IMR-90 (cell line): Measurements from ENCODE around the gene CUX1. TPM values are rescaled to one million over a fixed set of nuclear protein-coding genes. Genes with fewer than 3 reads are reported as not detected.

Experiments used
- ATAC-seq: fragments of 200-7000 bp; cut with Tn5 transposase; 2 replicates; pipeline ENCODE4 v1.9.1; 2020; ENCODE audit warnings: low read depth, mild to moderate bottlenecking, moderate library complexity
- BruUV-seq: library from RNA; stranded (reverse); fragments of 400-500 nt; replicated peaks from 2 replicates; lab custom pipeline; 2021; lab: Mats Ljungman, UMichigan
- CTCF ChIA-PET: fragments of 300-600 bp; formaldehyde crosslinking; extraction: SDS; loops from one replicate; lab custom pipeline; 2021; ENCODE audit warnings: antibody characterized with exemption; lab: Yijun Ruan, JAX
- POLR2A ChIA-PET: fragments of 300-600 bp; sonication (Branson Sonifier 250); formaldehyde crosslinking; loops from one replicate; lab custom pipeline; 2022; ENCODE audit warnings: antibody characterized with exemption; ENCODE audit not compliant: unreplicated experiment; lab: Charles Lee
- DNase-seq: peaks from one replicate; pipeline ENCODE4 v3.0.0; 2013
- H2AFZ ChIP-seq: replicated peaks from 2 replicates; pipeline ENCODE3; 2013; ENCODE audit warnings: low read length, mild to moderate bottlenecking; ENCODE audit not compliant: poor library complexity
- H2AK5ac ChIP-seq: 2 replicates; pipeline ENCODE4 v1.6.1; 2013; ENCODE audit warnings: low read depth, low read length, inconsistent platforms
- H2AK9ac ChIP-seq: replicated peaks from 2 replicates; pipeline ENCODE3; 2013; ENCODE audit warnings: mild to moderate bottlenecking, low read depth, low read length, moderate library complexity; ENCODE audit not compliant: poor library complexity
- H2BK120ac ChIP-seq: 2 replicates; pipeline ENCODE4 v1.6.1; 2013; ENCODE audit warnings: low read depth, low read length, inconsistent platforms
- H2BK15ac ChIP-seq: 3 replicates; pipeline ENCODE4 v1.6.1; 2013; ENCODE audit warnings: low read depth, low read length, inconsistent platforms
- H2BK20ac ChIP-seq: 2 replicates; pipeline ENCODE4 v1.6.1; 2013; ENCODE audit warnings: low read depth, mild to moderate bottlenecking, inconsistent platforms, low read length, moderate library complexity
- H2BK5ac ChIP-seq: 2 replicates; pipeline ENCODE4 v1.6.1; 2013; ENCODE audit warnings: mild to moderate bottlenecking, low read depth, low read length, inconsistent platforms; ENCODE audit not compliant: poor library complexity, severe bottlenecking
- H3K14ac ChIP-seq: replicated peaks from 2 replicates; pipeline ENCODE4 v1.6.1; 2013; ENCODE audit warnings: low read depth, low read length, inconsistent platforms
- H3K18ac ChIP-seq: 2 replicates; pipeline ENCODE4 v1.6.1; 2013; ENCODE audit warnings: low read depth, low read length, control low read depth
- H3K23ac ChIP-seq: 2 replicates; pipeline ENCODE4 v1.6.1; 2013; ENCODE audit warnings: low read depth, low read length, inconsistent platforms
- H3K27ac ChIP-seq: 2 replicates; pipeline ENCODE4 v1.5.1; 2013; ENCODE audit warnings: mild to moderate bottlenecking, control low read depth, low read length; ENCODE audit not compliant: insufficient read depth
- H3K27me3 ChIP-seq: 2 replicates; pipeline ENCODE4 v1.6.1; 2013; ENCODE audit warnings: low read length; ENCODE audit not compliant: control insufficient read depth, insufficient read depth
- H3K36me3 ChIP-seq: 2 replicates; pipeline ENCODE4 v1.6.1; 2013; ENCODE audit warnings: low read length, mixed read lengths; ENCODE audit not compliant: control insufficient read depth, insufficient read depth
- H3K4ac ChIP-seq: 2 replicates; pipeline ENCODE4 v1.6.1; 2013; ENCODE audit warnings: low read depth, low read length, inconsistent platforms
- H3K4me1 ChIP-seq: 2 replicates; pipeline ENCODE4 v1.6.1; 2013; ENCODE audit warnings: low read length, mixed read lengths; ENCODE audit not compliant: control insufficient read depth, insufficient read depth
- H3K4me2 ChIP-seq: 2 replicates; pipeline ENCODE4 v1.6.1; 2013; ENCODE audit warnings: low read depth, mild to moderate bottlenecking, control low read depth, low read length, moderate library complexity
- H3K4me3 ChIP-seq: 2 replicates; pipeline ENCODE4 v1.5.1; 2013; ENCODE audit warnings: low read depth, mild to moderate bottlenecking, control low read depth, low read length, moderate library complexity; ENCODE audit not compliant: insufficient read depth
- H3K56ac ChIP-seq: 2 replicates; pipeline ENCODE4 v1.6.1; 2013; ENCODE audit warnings: low read length, inconsistent platforms; ENCODE audit not compliant: insufficient read depth; ENCODE audit errors: extremely low read depth
- H3K79me1 ChIP-seq, 2 experiments: 2 replicates each; pipeline ENCODE4 v1.6.1; 2013; ENCODE audit warnings: low read length in 2 of 2, inconsistent platforms in 1 of 2, low read depth in 1 of 2
- H3K9ac ChIP-seq: 2 replicates; pipeline ENCODE4 v1.6.1; 2013; ENCODE audit warnings: low read depth, low read length, control low read depth
- H3K9me1 ChIP-seq: 2 replicates; pipeline ENCODE4 v1.6.1; 2013; ENCODE audit warnings: low read length, inconsistent platforms; ENCODE audit not compliant: insufficient read depth
- H3K9me3 ChIP-seq: 2 replicates; pipeline ENCODE4 v1.6.1; 2013; ENCODE audit warnings: low read length; ENCODE audit not compliant: control insufficient read depth, insufficient read depth
- H4K20me1 ChIP-seq: 2 replicates; pipeline ENCODE4 v1.6.1; 2013; ENCODE audit warnings: low read length, inconsistent platforms; ENCODE audit not compliant: insufficient read depth
- H4K5ac ChIP-seq: 2 replicates; pipeline ENCODE4 v1.6.1; 2013; ENCODE audit warnings: mild to moderate bottlenecking, low read depth, low read length, control low read depth
- H4K8ac ChIP-seq, 2 experiments: 2 replicates each; pipeline ENCODE4 v1.6.1; 2013; ENCODE audit warnings: low read depth in 2 of 2, low read length in 2 of 2, control low read depth in 1 of 2, inconsistent platforms in 1 of 2
- H4K91ac ChIP-seq: 2 replicates; pipeline ENCODE4 v1.6.1; 2013; ENCODE audit warnings: low read depth, low read length, inconsistent platforms; ENCODE audit not compliant: insufficient read depth
- CEBPB ChIP-seq: IDR thresholded peaks from 2 replicates; pipeline ENCODE4 v1.6.1; 2012; ENCODE audit warnings: low read depth, low read length, improper control_type of control experiment
- ELK1 ChIP-seq: fragments of 150-350 bp; IDR thresholded peaks from 2 replicates; pipeline ENCODE4 v1.6.1; 2016; ENCODE audit warnings: low read depth, mild to moderate bottlenecking, low read length, moderate library complexity, borderline replicate concordance
- FOS ChIP-seq: fragments of 150-350 bp; IDR thresholded peaks from 2 replicates; pipeline ENCODE4 v1.6.1; 2016; ENCODE audit warnings: low read depth, low read length
- MAZ ChIP-seq: IDR thresholded peaks from 2 replicates; pipeline ENCODE4 v1.6.1; 2012; ENCODE audit warnings: low read depth, mild to moderate bottlenecking, low read length, improper control_type of control experiment, moderate library complexity, borderline replicate concordance
- NFE2L2 ChIP-seq: fragments of 150-350 bp; IDR thresholded peaks from 2 replicates; pipeline ENCODE4 v1.6.1; 2016; ENCODE audit warnings: low read depth, mild to moderate bottlenecking, low read length
- POLR2A ChIP-seq: IDR thresholded peaks from 2 replicates; pipeline ENCODE4 v1.6.1; 2012; ENCODE audit warnings: mild to moderate bottlenecking, low read depth, low read length
- RAD21 ChIP-seq: IDR thresholded peaks from 2 replicates; pipeline ENCODE4 v1.6.1; 2012; ENCODE audit warnings: low read length, improper control_type of control experiment
- SMC3 ChIP-seq: fragments of 150-350 bp; IDR thresholded peaks from 2 replicates; pipeline ENCODE4 v1.6.1; 2016; ENCODE audit warnings: low read depth, mild to moderate bottlenecking, antibody characterized with exemption, low read length, moderate library complexity
- USF2 ChIP-seq: fragments of 150-350 bp; IDR thresholded peaks from 2 replicates; pipeline ENCODE4 v1.6.1; 2017; ENCODE audit warnings: mild to moderate bottlenecking, antibody characterized with exemption, low read length, low read depth
- WGBS, 2 experiments: methylation state at CpG; one replicate each; pipeline versions ENCODE4 v1.1.5 to v1.1.7; 2013; ENCODE audit warnings: missing lambda C conversion rate in 2 of 2; ENCODE audit not compliant: insufficient read length in 1 of 2; ENCODE audit errors: extremely low coverage in 2 of 2; 5-methylcytosine and 5-hydroxymethylcytosine counted together
- dilution Hi-C: fragments of 300-500 bp; cut with HindIII; formaldehyde crosslinking; loops from one replicate; pipeline ENCODE4 v1.14.3; 2018; ENCODE audit warnings: low sequenced_read_pairs; ENCODE audit not compliant: unreplicated experiment
- in situ Hi-C: fragments of 300-500 bp; cut with MboI; formaldehyde crosslinking; loops from 3 replicates; pipeline ENCODE4 v1.14.3; 2019; ENCODE audit warnings: low sequenced_read_pairs, inconsistent platforms, mixed read lengths
- intact Hi-C: fragments of 100-400 bp; cut with micrococcal nuclease; formaldehyde crosslinking; loops from 2 replicates; pipeline ENCODE4 v1.10.0; 2022
- polyA plus RNA-seq, 3 experiments: library from polyadenylated mRNA; depleted of rRNA; stranded (reverse); fragments of >200 nt; gene quantifications; 2 replicates each; pipeline ENCODE4 v1.2.3, GENCODE V29; 2012; ENCODE audit warnings: low replicate concordance in 1 of 3
- total RNA-seq: library from RNA; depleted of rRNA; stranded (reverse); fragments of >200 nt; gene quantifications from 2 replicates; pipeline ENCODE4 v1.2.3, GENCODE V29; 2012

The CUX1 gene
- total and polyA plus RNA-seq, 2 of the 4 experiments (the other 2 are of a cell fraction), result 19.7 to 46.4 TPM

- Histone ChIP-seq H2AK9ac (no peak overlapping the region), H2BK120ac (peak overlapping the region; percentile 73), H2BK15ac (no peak overlapping the region), H2AFZ (peak overlapping the region; percentile 80), H2AK5ac (peak overlapping the region; percentile 54; the same call in 1 of the 2 replicates), H3K4me3 (no peak overlapping the region), H4K91ac (peak overlapping the region; percentile 25; the same call in 1 of the 2 replicates), H3K27ac (0 out of 2 replicates have a peak overlapping the region, but pooled peaks have one; percentile 28), H3K4me1 (peaks cover 15% of the 10 kb centered on the region), H3K56ac (no peak overlapping the region; the same call in 1 of the 2 replicates), H2BK5ac (peak overlapping the region; percentile 80), H4K20me1 (peaks cover 5% of the 10 kb centered on the region; the same call in 1 of the 2 replicates), H3K27me3 (no peaks in the 10 kb centered on the region), H3K9me3 (no peaks in the 10 kb centered on the region), H3K23ac (peak overlapping the region; percentile 2; the same call in 1 of the 2 replicates), H2BK20ac (peak overlapping the region; percentile 28), H3K4ac (peak overlapping the region; percentile 72), H3K18ac (peak overlapping the region; percentile 16; the same call in 1 of the 2 replicates), H4K8ac (peak overlapping the region in 1 of 2 experiments; percentile 54; a peak in 1 of 4 replicates), H3K79me1 (peaks cover 7 to 32% of the 10 kb centered on the region in 2 experiments; a peak in 3 of 4 replicates), H3K9me1 (peaks cover 16% of the 10 kb centered on the region), H4K5ac (no peak overlapping the region; the same call in 1 of the 2 replicates), H3K36me3 (peaks cover 5% of the 10 kb centered on the region; the same call in 1 of the 2 replicates), H3K9ac (no peak overlapping the region), H3K4me2 (peak overlapping the region; percentile 72), H3K14ac (0 out of 2 replicates have a peak overlapping the region, but pooled peaks have one; percentile 3)
- no TSS peak for BruUV-seq
- ATAC-seq (peak; percentile 93), DNase-seq (peak; percentile 75)
- intact Hi-C loops, result no loop called here
- peak; percentile 90; the same call in 1 of the 2 replicates for TF ChIP-seq MAZ
- TF ChIP-seq SMC3, result no peak
- no peak for TF ChIP-seq RAD21
- no peak for TF ChIP-seq NFE2L2
- TF ChIP-seq POLR2A, result no peak
- no peak for TF ChIP-seq ELK1
- TF ChIP-seq USF2, result no peak
- TF ChIP-seq FOS, result 0 out of 2 replicates have a peak, but pooled peaks have one; percentile 28
- no peak for TF ChIP-seq CEBPB
- ChIA-PET CTCF (interaction anchor here (0.6 kb wide), 2 partner anchors 9 to 782 kb away, joined by 3 read pairs; no protein-coding TSS in a partner anchor), POLR2A (interaction anchor here (0.5 to 0.6 kb wide), 2 partner anchors 339 to 694 kb away, joined by 4 to 5 read pairs; no protein-coding TSS in a partner anchor)
- in situ Hi-C loops, result no loop called here
- dilution Hi-C loops, result no loop called here
- no CpG with 5 or more reads among the region's 20 CpGs for WGBS, 2 experiments
Measured at GRCh38 chr7:102220960-102221800, 403.8 kb downstream of the CUX1 start.
